HCT116 (cell line): Measurements from ENCODE around the gene ARHGAP42. TPM values are rescaled to one million over a fixed set of nuclear protein-coding genes. Genes with fewer than 3 reads are reported as not detected.

Source experiments
- ATAC-seq: fragments of 200-7000 bp; cut with Tn5 transposase; 2 replicates; pipeline ENCODE4 v1.9.1; 2020; ENCODE audit warnings: mild to moderate bottlenecking, moderate library complexity
- BruUV-seq: library from RNA; stranded (reverse); fragments of 400-500 nt; replicated peaks from 2 replicates; lab custom pipeline; 2021; lab: Mats Ljungman, UMichigan
- CTCF ChIA-PET: fragments of 300-600 bp; sonication (Branson Sonifier 250); formaldehyde crosslinking; loops from one replicate; lab custom pipeline; 2021; ENCODE audit warnings: antibody characterized with exemption; lab: Charles Lee
- POLR2A ChIA-PET: fragments of 300-600, 350-600 bp; sonication (Branson Sonifier 250); formaldehyde crosslinking; loops from one replicate; lab custom pipeline; 2021; ENCODE audit warnings: antibody characterized with exemption; lab: Charles Lee
- RAD21 ChIA-PET, 2 experiments: fragments of 300-600 bp; sonication (Branson Sonifier 250); formaldehyde crosslinking; loops; one replicate each; lab custom pipeline; 2023; ENCODE audit warnings: low total read pairs in 2 of 2; ENCODE audit not compliant: uncharacterized antibody in 2 of 2, unreplicated experiment in 2 of 2, low non-redundant PET in 1 of 2; lab: Charles Lee
- DNase-seq: peaks from one replicate; pipeline ENCODE4 v3.0.0-alpha.2; 2010; ENCODE audit warnings: low read depth, low spot score
- H2AFZ ChIP-seq: fragments of 200-600 bp; shearing (Covaris generic), sonication (generic); 2 replicates; pipeline ENCODE4 v1.6.1; 2017; ENCODE audit warnings: low read depth, mixed run types, mixed read lengths, antibody characterized with exemption, low read length; ENCODE audit not compliant: poor library complexity, severe bottlenecking
- H3K27ac ChIP-seq: 2 replicates; pipeline ENCODE4 v1.5.1; 2012; ENCODE audit warnings: low read depth, low read length
- H3K27me3 ChIP-seq: fragments of 200-600 bp; sonication (generic); 2 replicates; pipeline ENCODE4 v1.6.1; 2016; ENCODE audit warnings: mixed run types, low read length, mixed read lengths; ENCODE audit not compliant: insufficient read depth
- H3K36me3 ChIP-seq, 2 experiments: fragments of 200-500 bp in 1 of 2; fragments of 200-600 bp in 1 of 2; sonication (Bioruptor generic) in 1 of 2; sonication (generic) in 1 of 2; 2 replicates each; pipeline versions ENCODE4 v1.5.1 to v1.6.1; 2014 to 2016; ENCODE audit warnings: low read length in 2 of 2, inconsistent platforms in 1 of 2, mixed read lengths in 1 of 2, mixed run types in 1 of 2; ENCODE audit not compliant: insufficient read depth in 2 of 2, control insufficient read depth in 1 of 2
- H3K4me1 ChIP-seq, 2 experiments: fragments of 200-600 bp in 1 of 2; sonication (generic) in 1 of 2; 2 replicates each; pipeline versions ENCODE4 v1.5.1 to v1.6.1; 2012 to 2017; ENCODE audit warnings: low read length in 2 of 2, inconsistent platforms in 1 of 2, mild to moderate bottlenecking in 1 of 2, mixed read lengths in 1 of 2, mixed run types in 1 of 2, moderate library complexity in 1 of 2; ENCODE audit not compliant: insufficient read depth in 2 of 2, control insufficient read depth in 1 of 2
- H3K4me2 ChIP-seq: fragments of 200-600 bp; sonication (generic); 2 replicates; pipeline ENCODE4 v1.6.1; 2017; ENCODE audit warnings: mixed run types, low read length, mixed read lengths
- H3K4me3 ChIP-seq, 2 experiments: fragments of 200-600 bp in 1 of 2; sonication (generic) in 1 of 2; replicated peaks in 1 of 2; 2 replicates each; pipeline ENCODE4 v1.5.1; 2011 to 2016; ENCODE audit warnings: low read length in 2 of 2, control low read depth in 1 of 2, low read depth in 1 of 2, mild to moderate bottlenecking in 1 of 2, mixed read lengths in 1 of 2, mixed run types in 1 of 2
- H3K79me2 ChIP-seq: fragments of 200-600 bp; sonication (generic); 2 replicates; pipeline ENCODE4 v1.6.1; 2017; ENCODE audit warnings: mild to moderate bottlenecking, mixed run types, low read length, moderate library complexity, mixed read lengths; ENCODE audit not compliant: insufficient read depth
- H3K9ac ChIP-seq: fragments of 200-600 bp; sonication (generic); 2 replicates; pipeline ENCODE4 v1.6.1; 2016; ENCODE audit warnings: low read length, mixed read lengths
- H3K9me2 ChIP-seq: fragments of 200-600 bp; sonication (generic), shearing (Covaris generic); 2 replicates; pipeline ENCODE4 v1.6.1; 2017; ENCODE audit warnings: mixed run types, mild to moderate bottlenecking, moderate library complexity; ENCODE audit not compliant: insufficient read depth
- H3K9me3 ChIP-seq, 2 experiments: fragments of 200-500 bp in 1 of 2; fragments of 200-600 bp in 1 of 2; sonication (Bioruptor generic) in 1 of 2; sonication (generic) in 1 of 2; 2 replicates each; pipeline ENCODE4 v1.6.1; 2014 to 2017; ENCODE audit warnings: low read length in 2 of 2, mixed read lengths in 2 of 2, inconsistent platforms in 1 of 2, low read depth in 1 of 2, mild to moderate bottlenecking in 1 of 2, mixed run types in 1 of 2, moderate library complexity in 1 of 2; ENCODE audit not compliant: control insufficient read depth in 1 of 2, insufficient read depth in 1 of 2
- H4K20me1 ChIP-seq: fragments of 200-600 bp; sonication (generic), shearing (Covaris generic); 2 replicates; pipeline ENCODE4 v1.6.1; 2017; ENCODE audit warnings: mixed run types, mild to moderate bottlenecking, moderate library complexity; ENCODE audit not compliant: insufficient read depth
- CEBPB ChIP-seq: IDR thresholded peaks from 2 replicates; pipeline ENCODE4 v1.6.1; 2012; ENCODE audit warnings: low read depth
- FOSL1 ChIP-seq: IDR thresholded peaks from 2 replicates; pipeline ENCODE4 v1.6.1; 2012; ENCODE audit warnings: low read depth
- MAX ChIP-seq: IDR thresholded peaks from 2 replicates; pipeline ENCODE4 v1.6.1; 2012
- SIN3A ChIP-seq: IDR thresholded peaks from 2 replicates; pipeline ENCODE4 v1.6.1; 2012; ENCODE audit warnings: low read depth
- SRF ChIP-seq: IDR thresholded peaks from 2 replicates; pipeline ENCODE4 v1.6.1; 2012; ENCODE audit warnings: low read depth
- TCF7L2 ChIP-seq: IDR thresholded peaks from 2 replicates; pipeline ENCODE4 v1.7.0; 2011; ENCODE audit warnings: borderline replicate concordance, inconsistent platforms; ENCODE audit not compliant: insufficient read depth, insufficient read length; ENCODE audit errors: extremely low read depth
- ZNF274 ChIP-seq: fragments of 200-500 bp; sonication (Bioruptor generic); IDR thresholded peaks from 2 replicates; pipeline ENCODE4 v1.6.1; 2014; ENCODE audit warnings: mild to moderate bottlenecking, low read depth, low read length, inconsistent platforms
- intact Hi-C: fragments of 100-400 bp; cut with micrococcal nuclease; formaldehyde crosslinking; loops from 2 replicates; pipeline ENCODE4 v1.10.0; 2022
- total RNA-seq: library from RNA; stranded (reverse); gene quantifications from one replicate; pipeline ENCODE4 v1.2.1, GENCODE V29; 2021; ENCODE audit not compliant: unreplicated experiment

Gene ARHGAP42
- total RNA-seq, 1 experiment from 2014 or later: 12.3 TPM

GRCh38 chr11:100753571-100753970 is 66.5 kb downstream of the ARHGAP42 start:
- ChIA-PET RAD21 (no interaction called here), CTCF (no interaction called here), POLR2A (no interaction called here)
- Histone ChIP-seq H3K79me2 (peaks cover 31% of the 10 kb centered on the region), H3K4me2 (peak overlapping the region; percentile 57), H3K4me3 (no peak overlapping the region), H3K27me3 (no peaks in the 10 kb centered on the region), H3K36me3 (no peaks in the 10 kb centered on the region), H3K27ac (peak overlapping the region; percentile 85), H3K4me1 (peaks cover 47 to 69% of the 10 kb centered on the region in 2 experiments), H4K20me1 (no peaks in the 10 kb centered on the region), H3K9me2 (no peaks in the 10 kb centered on the region), H2AFZ (no peak overlapping the region), H3K9ac (peak overlapping the region; percentile 59), H3K9me3 (no peaks in the 10 kb centered on the region)
- ATAC-seq (peak; percentile 21), DNase-seq (no peak)
- BruUV-seq: no TSS peak
- intact Hi-C loops: loop anchor here (2.0 kb wide), 1 partner anchor 71 kb away; no protein-coding TSS in a partner anchor
- TF ChIP-seq SRF (no peak), SIN3A (no peak), CEBPB (no peak), TCF7L2 (no peak), ZNF274 (no peak), MAX (no peak)

GRCh38 chr11:100756559-100756958 is 69.5 kb downstream of the ARHGAP42 start:
- H3K4me3 ChIP-seq: no peak overlapping the region
- H3K27ac ChIP-seq: no peak overlapping the region
- CTCF ChIA-PET: no interaction called here
- H4K20me1 ChIP-seq: no peaks in the 10 kb centered on the region
- H3K4me2 ChIP-seq: no peak overlapping the region
- H3K27me3 ChIP-seq: no peaks in the 10 kb centered on the region
- no peak for DNase-seq
- BruUV-seq: no TSS peak
- no peak for TF ChIP-seq FOSL1
- H3K9me2 ChIP-seq: no peaks in the 10 kb centered on the region
- no peak overlapping the region for H2AFZ ChIP-seq
- H3K9ac ChIP-seq: no peak overlapping the region
- POLR2A ChIA-PET: interaction anchor here (1.2 kb wide), 1 partner anchor 8 kb away, joined by 3 read pairs; no protein-coding TSS in a partner anchor
- RAD21 ChIA-PET: no interaction called here
- peaks cover 20% of the 10 kb centered on the region for H3K79me2 ChIP-seq
- H3K36me3 ChIP-seq: no peaks in the 10 kb centered on the region
- intact Hi-C loops: no loop called here
- H3K9me3 ChIP-seq: no peaks in the 10 kb centered on the region
- ATAC-seq: no peak
- H3K4me1 ChIP-seq: peaks cover 30 to 39% of the 10 kb centered on the region in 2 experiments
